EL (cell line): ENCODE results near the gene LFNG.
"Not testable (repeated sequence)": the region's sequence is repeated elsewhere in the genome, so short reads cannot be mapped to it uniquely, and the experiment has no call there.

Source experiments
- DNase-seq: peaks from one replicate; pipeline ENCODE4 v3.0.0-alpha.2; 2016

Gene LFNG

GRCh38 chr7:2530994-2531795 is 11.6 kb downstream of the LFNG start:
- DNase-seq, result not testable (repeated sequence)

GRCh38 chr7:2531796-2532110 is 12.2 kb downstream of the LFNG start:
- DNase-seq, result not testable (repeated sequence)

GRCh38 chr7:2532199-2532772 is 12.7 kb downstream of the LFNG start:
- not testable (repeated sequence) for DNase-seq

DNA sequence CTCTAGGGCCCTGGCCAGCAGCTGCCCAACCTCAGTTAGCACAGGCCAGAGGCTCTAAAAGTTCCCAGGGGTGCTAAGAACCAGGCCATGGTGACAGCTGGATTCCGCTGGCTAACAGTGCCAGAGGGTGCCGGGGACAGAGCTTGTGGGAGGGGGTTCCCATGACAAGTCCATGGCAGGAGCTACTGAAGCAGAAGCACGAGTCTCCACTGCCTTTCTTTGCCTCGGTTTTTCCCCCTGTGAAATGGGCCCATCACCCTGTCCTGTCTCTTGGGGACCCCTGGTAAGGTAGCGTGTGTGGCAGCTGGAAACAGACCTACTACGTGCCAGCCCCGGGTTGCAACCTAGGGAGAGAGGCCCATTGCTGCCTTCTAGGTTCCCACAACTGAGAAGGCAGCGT is 13.2 kb downstream of the LFNG start:
- not testable (repeated sequence) for DNase-seq

GRCh38 chr7:2533566-2533965 is 14.0 kb downstream of the LFNG start:
- not testable (repeated sequence) for DNase-seq

DNA sequence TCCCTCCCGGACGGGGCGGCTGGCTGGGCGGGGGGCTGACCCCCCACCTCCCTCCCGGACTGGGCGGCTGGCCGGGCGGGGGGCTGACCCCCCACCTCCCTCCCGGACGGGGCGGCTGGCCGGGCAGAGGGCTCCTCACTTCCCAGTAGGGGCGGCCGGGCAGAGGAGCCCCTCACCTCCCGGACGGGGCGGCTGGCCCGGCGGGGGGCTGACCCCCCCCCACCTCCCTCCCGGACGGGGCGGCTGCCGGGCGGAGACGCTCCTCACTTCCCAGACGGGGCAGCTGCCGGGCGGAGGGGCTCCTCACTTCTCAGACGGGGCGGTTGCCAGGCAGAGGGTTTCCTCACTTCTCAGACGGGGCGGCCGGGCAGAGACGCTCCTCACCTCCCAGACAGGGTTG is 14.6 kb downstream of the LFNG start:
- DNase-seq, result not testable (repeated sequence)

DNA sequence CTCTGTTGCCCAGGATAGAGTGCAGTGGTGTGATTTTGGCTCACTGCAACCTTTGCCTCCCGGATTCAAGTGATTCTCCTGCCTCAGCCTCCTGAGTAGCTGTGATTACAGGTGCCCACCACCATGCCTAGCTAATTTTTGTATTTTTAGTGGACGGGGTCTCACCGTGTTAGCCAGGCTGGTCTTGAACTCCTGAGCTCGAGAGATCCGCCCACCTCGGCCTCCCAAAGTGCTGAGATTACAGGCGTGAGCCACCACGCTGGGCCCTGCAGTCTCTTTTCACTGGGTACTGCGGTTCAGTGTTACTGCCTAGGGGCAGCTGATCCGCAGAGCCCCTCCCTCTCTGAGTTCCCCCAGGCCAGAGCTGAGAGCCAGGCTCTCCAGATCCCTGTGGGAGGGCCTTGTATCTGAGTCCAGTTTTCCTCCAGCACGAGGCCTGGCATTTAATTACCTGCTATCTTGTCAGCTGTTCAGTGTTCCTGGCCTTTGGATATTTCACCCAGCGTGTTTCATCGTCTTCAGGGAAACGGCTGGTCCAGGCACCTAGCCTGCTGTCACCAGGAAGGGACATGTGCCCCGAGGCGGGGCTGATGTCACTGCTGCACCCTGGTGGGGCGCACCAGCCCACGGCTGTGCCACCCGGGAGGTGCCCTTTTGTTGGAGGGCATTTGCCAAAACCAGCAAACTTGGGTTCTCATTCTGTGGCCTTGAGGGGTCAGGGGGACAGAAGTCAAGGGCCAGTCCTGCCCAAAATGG is 16.5 kb downstream of the LFNG start:
- not testable (repeated sequence) for DNase-seq

DNA sequence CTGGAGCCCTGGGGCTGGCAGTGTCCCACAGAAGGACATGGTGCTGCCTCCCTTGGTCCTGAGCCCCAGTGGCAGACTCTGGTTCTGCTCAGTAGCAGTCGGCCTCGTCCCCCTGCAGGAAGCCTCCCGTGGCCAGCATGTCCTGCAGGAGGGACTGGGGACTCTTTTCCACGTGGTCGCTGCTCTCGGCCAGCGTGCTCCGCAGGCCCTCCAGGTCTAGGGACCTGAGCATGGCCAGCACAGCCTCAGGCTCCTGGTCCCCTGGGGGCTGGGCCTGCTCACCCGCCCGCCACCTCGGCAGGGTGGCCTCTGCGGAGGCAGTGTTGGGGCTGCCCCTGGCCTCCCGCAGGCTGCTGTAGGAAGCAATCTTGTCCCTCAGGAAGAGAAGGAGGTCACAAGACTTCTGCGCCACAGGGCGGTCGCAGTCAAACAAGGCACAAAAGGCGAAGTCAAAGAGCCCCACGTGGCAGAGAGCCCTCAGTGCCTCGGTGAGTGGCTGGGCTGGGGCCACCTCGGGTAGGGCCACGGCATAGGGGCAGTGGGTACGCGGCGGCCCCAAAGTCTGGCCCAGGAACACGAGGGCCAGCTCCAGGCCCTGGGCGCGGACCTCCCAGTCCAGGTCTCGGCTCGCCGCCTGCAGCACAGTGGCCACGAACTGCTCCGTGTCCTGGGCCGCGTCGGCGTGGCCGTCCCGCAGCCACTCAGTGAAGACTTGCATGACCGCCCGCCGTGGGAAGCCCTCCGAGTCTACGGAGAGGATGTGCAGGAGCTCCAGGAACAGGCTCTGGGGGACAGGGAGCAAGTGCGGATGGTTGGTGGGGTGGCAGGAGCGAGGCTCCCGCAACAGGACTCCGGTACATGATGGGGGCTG is 18.6 kb downstream of the LFNG start:
- DNase-seq, result no peak

- DNase-seq, result no peak
These were observed 19.7 kb downstream of the LFNG start for GRCh38 chr7:2539031-2539911.

DNA sequence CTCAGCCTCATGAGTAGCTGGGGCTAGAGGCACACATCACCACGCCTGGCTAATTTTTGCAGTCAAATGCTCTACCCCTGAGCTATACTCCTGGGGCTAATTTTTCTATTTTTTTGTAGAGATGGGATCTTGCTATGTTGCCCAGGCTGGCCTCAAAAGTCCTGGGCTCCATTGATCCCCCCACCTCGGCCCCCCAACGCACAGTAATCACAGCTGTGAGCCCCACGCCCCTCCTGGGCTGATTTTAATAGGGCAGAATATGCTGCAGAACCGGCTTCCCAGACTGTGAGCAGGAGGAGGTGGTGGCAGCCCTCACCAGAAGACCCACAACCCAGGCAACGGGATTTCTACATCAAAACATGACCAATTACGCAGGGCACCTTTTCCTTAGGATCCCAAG is 20.6 kb downstream of the LFNG start:
- no peak for DNase-seq

GRCh38 chr7:2540641-2541051 is 21.1 kb downstream of the LFNG start:
- no peak for DNase-seq

- no peak for DNase-seq
These were observed 21.9 kb downstream of the LFNG start for GRCh38 chr7:2541291-2542010.

DNA sequence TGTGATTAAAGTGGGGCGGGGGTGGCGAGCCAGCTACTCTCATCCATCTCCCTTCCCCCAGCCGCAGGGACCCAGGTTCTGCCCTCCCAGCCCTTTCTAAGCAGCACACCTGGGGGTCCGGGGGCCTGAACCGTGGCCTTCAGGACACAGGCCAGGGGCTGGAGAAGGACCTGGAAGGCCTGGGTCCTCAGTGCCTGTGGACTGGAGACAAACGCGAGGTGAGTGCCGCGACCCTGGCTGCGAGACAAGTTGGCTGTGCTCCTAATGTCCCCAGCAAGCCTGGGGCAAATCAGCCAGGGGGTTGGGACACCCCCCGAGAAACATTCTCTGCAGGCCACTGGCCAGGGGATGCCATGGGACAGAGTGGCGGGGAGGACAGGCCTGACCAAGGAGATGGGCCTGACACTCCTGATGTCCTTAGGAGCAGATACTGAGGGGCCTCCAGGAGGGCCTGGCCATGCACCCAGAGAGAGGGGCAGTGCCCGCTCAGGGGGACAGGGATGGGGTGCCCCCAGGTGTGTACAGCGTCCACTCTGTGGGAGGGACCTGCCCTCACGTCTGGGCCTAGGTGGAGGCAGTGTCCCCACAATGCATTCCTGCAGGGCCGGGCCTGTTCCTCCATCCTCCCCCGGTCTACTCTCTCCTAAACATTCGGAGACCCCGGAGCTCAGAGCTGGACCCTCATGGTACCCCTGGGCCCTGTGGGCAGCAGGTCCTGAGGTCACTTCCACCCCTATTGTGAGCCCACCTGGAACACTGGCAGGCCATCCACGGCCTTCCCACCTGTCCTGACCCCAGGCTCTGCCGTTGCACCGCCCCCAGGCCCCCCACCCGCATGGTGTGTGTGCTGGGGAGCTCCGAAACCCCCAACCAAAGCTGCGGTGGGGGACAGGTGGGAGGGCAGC is 22.7 kb downstream of the LFNG start:
- DNase-seq, result no peak

DNA sequence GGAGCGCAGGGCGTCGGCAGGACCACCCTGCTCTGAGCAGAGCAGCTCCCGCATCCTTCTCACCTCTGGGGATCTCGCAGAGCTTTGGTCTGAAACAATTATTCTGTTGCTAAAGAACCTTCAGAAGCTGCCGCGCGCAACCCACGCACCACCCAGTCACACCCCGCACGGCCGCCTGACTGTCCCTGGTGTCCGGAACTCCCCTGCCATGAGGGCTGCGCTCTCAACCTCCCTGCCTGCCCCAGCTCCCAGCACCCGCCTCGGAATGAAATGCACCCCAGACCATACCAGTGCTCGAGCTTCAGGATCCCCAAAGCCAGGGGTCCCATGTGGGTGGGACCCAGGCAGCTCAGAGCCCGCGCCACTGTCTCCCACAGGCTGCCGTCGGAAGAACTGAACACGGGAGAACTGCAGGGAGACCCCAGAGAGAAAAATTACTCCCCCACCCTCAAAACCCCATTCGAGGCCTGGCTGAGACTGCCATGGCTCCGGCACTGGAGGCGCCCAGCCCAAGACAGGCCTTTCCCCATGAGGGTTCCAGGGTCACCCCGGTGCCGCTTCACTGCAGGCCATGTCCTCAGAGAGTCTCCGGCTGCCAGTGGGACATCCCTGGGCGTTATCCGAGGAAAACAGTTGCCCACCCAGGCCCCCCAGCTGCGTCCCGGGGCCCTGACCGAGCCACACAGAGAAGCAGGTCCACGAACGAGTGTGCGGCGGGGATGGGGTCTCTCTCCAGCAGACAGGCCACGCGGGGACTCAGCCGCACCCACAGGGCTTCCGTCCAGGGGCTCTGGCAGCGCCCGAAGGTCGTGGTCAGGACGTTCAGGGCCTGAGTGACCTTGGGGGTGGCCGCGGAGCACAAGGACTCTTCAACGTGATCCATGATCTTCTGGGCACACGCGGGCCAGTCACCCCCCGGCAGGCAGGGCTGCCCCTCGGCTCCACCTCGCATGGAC is 23.6 kb downstream of the LFNG start:
- no peak for DNase-seq

- no peak for DNase-seq
These were observed 25.1 kb downstream of the LFNG start for GRCh38 chr7:2544541-2545188.

DNA sequence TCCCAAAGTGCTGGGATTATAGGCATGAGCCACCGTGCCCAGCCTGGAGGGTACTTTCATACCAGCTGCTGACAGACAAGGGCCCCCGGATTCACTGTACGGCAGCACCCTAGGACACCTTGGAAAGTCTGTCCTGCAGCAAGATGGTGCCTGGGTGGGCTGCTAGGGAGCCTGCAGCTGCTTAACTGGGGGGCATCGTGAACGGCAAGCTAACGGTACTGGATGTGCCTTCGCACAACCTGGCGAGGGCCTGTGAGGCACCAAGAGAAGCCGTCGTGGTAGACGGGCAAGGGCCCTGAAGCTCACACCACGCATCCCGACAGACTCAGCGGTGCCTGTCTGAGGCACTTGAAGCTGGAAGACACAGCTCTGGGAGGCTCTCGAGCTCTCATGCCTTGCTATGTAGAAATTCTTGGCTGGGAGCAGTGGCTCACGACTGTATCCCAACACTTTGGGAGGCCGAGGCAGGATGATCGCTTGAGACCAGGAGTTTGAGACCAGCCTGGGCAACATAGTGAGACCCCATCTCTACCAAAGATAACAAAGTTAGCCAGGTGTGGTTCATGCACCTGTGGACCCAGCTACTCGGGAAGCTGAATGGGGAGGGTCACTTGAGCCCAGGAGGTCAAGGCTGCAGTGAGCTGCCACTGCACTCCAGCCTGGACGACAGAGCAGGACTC is 26.3 kb downstream of the LFNG start:
- no peak for DNase-seq

GRCh38 chr7:2546776-2547586 is 27.4 kb downstream of the LFNG start:
- DNase-seq, result no peak
